Adrenal gland (tissue), 12 donors: ENCODE results near the gene HTRA3. TPM values are rescaled to one million over a fixed set of nuclear protein-coding genes. Genes with fewer than 3 reads are reported as not detected.
A peak's percentile ranks its signal among the peaks of the same experiment; 100 is the strongest.

ENCODE experiments used
- DNase-seq, 7 donors: peaks; one replicate each; pipeline ENCODE4 v3.0.0-alpha.2; 2019 to 2020
- H3K27ac ChIP-seq, 5 donors: fragments of 200-600 bp; sonication (generic) in 4 of 5; 1 replicate in 3 of 5; 2 replicates in 2 of 5; pipeline versions ENCODE4 v1.5.1 to v1.8.0; 2016 to 2020; ENCODE audit warnings: mild to moderate bottlenecking in 1 of 5
- H3K27me3 ChIP-seq: fragments of 200-600 bp; 2 replicates; pipeline ENCODE4 v1.8.0; 2021
- H3K36me3 ChIP-seq, 2 donors: fragments of 200-600 bp; replicated peaks in 1 of 2; 1 replicate in 1 of 2; 2 replicates in 1 of 2; pipeline versions ENCODE4 v1.5.1 to v1.8.0; 2018 to 2022
- H3K4me1 ChIP-seq, 2 donors: fragments of 200-600 bp; replicated peaks in 1 of 2; 1 replicate in 1 of 2; 2 replicates in 1 of 2; pipeline versions ENCODE4 v1.5.1 to v1.8.0; 2018 to 2021
- H3K4me3 ChIP-seq, 4 donors: fragments of 200-600 bp; sonication (generic) in 3 of 4; one replicate each; pipeline ENCODE4 v1.5.1; 2016 to 2018
- H3K9me3 ChIP-seq, 3 donors: fragments of 200-600 bp; sonication (generic) in 1 of 3; replicated peaks in 1 of 3; 1 replicate in 2 of 3; 2 replicates in 1 of 3; pipeline versions ENCODE4 v1.5.1 to v1.8.0; 2016 to 2021
- POLR2A ChIP-seq, 2 donors: fragments of 450-650 bp; IDR thresholded peaks; one replicate each; pipeline ENCODE4 v1.6.1; 2017; ENCODE audit warnings: antibody characterized with exemption in 2 of 2, mild to moderate bottlenecking in 2 of 2, moderate library complexity in 1 of 2
- WGBS, 4 donors: extraction: QIAGEN DNeasy Blood & Tissue Kit in 2 of 4; methylation state at CpG; one replicate each; pipeline versions ENCODE4 v1.1.5 to v1.1.7; 2013 to 2017; 5-methylcytosine and 5-hydroxymethylcytosine counted together
- intact Hi-C, 2 donors: fragments of 100-400 bp; cut with DNase I; formaldehyde crosslinking; loops; one replicate each; pipeline versions ENCODE4 v1.14.1 to v1.15.0; 2022 to 2023
- polyA plus RNA-seq, 3 donors: library from polyadenylated mRNA; stranded (reverse); fragments of 200-250 nt in 2 of 3; fragments of 350-450 nt in 1 of 3; fragmentation: Illumina TruSeq in 1 of 3; extraction: RNeasy Lipid Tissue Mini Kit (QIAGEN cat#74804) in 1 of 3; gene quantifications; one replicate each; pipeline ENCODE4 v1.2.3, GENCODE V29; 2013 to 2014
- total RNA-seq, 9 donors: library from RNA; depleted of rRNA in 4 of 9; stranded (reverse); fragments of >200 nt in 4 of 9; fragments of 120-200 nt in 1 of 9; fragmentation: NEBNext Ultra II Directional in 1 of 9; extraction: Animal tissue kit (Norgen Biotek cat#: 25700) in 1 of 9; gene quantifications; one replicate each; pipeline versions ENCODE4 v1.1.0 to v1.2.4, GENCODE V29; 2013 to 2023
- TF ChIP-seq, protein P1 (sequence below), 6 experiments: fragments of 450-650 bp in 4 of 6; fragments of 200-600 bp in 2 of 6; sonication (generic) in 1 of 6; IDR thresholded peaks; 1 replicate in 5 of 6; 2 replicates in 1 of 6; pipeline versions ENCODE4 v1.5.1 to v1.8.0; 2016 to 2021; ENCODE audit warnings: antibody characterized with exemption in 6 of 6, mild to moderate bottlenecking in 2 of 6, moderate library complexity in 1 of 6
- donor health status: healthy with polysubstance abuse.
- donor health status: Bipolar disorder and iron deficiency.
- donor health status: DM: yes; HTN: yes; CAD: no.
- donor health status: DM: no; HTN: no; CAD: no.
- donor health status: DM: no; HTN: no; CAD: no.
- donor health status: DM: yes; HTN: yes; CAD: no.

HTRA3 gene
- total and polyA plus RNA-seq, 12 donors: 1.6 to 14.0 (median 4.2) TPM

DNA sequence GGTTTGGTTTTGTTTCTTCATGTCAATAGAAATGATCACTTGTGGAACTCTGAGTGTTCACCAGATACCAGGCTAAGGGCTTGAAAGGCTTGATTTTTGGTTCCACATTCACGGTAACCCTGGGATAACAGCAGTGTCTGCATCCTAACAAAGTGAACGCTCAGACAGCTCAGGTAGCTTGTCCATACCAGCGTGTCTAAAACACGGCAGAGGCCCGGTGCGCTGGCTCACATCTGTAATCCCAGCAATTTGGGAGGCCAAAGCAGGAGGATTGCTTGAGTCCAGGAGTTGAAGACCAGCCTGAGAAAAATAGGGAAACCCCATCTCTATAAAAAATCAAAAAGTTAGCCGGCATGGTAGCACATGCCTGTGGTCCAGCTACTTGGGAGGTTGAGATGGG lies 49.0 kb downstream of the HTRA3 start:
- H3K4me3 ChIP-seq: no peak overlapping the region
- no peaks in the 10 kb centered on the region for H3K36me3 ChIP-seq
- H3K4me1 ChIP-seq: peaks cover 11 to 20% of the 10 kb centered on the region in 2 donors
- 92 to 99% (median 96%) methylated on average over 7 of the region's 7 CpGs for WGBS, 4 donors
- TF ChIP-seq, protein P1, sequence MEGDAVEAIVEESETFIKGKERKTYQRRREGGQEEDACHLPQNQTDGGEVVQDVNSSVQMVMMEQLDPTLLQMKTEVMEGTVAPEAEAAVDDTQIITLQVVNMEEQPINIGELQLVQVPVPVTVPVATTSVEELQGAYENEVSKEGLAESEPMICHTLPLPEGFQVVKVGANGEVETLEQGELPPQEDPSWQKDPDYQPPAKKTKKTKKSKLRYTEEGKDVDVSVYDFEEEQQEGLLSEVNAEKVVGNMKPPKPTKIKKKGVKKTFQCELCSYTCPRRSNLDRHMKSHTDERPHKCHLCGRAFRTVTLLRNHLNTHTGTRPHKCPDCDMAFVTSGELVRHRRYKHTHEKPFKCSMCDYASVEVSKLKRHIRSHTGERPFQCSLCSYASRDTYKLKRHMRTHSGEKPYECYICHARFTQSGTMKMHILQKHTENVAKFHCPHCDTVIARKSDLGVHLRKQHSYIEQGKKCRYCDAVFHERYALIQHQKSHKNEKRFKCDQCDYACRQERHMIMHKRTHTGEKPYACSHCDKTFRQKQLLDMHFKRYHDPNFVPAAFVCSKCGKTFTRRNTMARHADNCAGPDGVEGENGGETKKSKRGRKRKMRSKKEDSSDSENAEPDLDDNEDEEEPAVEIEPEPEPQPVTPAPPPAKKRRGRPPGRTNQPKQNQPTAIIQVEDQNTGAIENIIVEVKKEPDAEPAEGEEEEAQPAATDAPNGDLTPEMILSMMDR (IDR thresholded peaks at IDR 0.05): no peak
- TF ChIP-seq POLR2A (IDR thresholded peaks at IDR 0.05): no peak
- no peaks in the 10 kb centered on the region for H3K9me3 ChIP-seq
- H3K27ac ChIP-seq: no peak overlapping the region
- H3K27me3 ChIP-seq: no peaks in the 10 kb centered on the region
- peak in 3 of 7 donors; percentile 5 to 33 (median 13) for DNase-seq
- intact Hi-C loops: no loop called here

DNA sequence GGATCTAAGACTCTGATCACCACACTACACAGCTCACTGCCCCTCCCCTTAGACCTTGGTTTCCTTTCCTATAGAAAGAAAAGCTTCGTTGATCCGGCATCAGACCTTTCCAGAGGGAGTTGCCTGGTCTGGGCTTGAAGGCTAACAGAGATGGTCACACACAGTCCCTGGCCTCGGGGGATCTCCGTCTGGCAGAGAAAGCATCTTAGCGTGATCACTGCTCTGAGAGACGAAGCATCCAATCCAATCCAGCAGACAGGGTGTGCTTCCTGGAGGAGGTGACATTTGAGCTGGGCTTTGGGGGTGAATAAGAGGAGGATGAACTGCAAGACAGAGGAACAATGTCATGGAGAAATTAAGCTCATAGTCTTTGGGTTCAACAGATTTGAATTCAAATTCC lies 49.5 kb downstream of the HTRA3 start:
- DNase-seq: peak in 3 of 7 donors; percentile 4 to 25 (median 10)

DNA sequence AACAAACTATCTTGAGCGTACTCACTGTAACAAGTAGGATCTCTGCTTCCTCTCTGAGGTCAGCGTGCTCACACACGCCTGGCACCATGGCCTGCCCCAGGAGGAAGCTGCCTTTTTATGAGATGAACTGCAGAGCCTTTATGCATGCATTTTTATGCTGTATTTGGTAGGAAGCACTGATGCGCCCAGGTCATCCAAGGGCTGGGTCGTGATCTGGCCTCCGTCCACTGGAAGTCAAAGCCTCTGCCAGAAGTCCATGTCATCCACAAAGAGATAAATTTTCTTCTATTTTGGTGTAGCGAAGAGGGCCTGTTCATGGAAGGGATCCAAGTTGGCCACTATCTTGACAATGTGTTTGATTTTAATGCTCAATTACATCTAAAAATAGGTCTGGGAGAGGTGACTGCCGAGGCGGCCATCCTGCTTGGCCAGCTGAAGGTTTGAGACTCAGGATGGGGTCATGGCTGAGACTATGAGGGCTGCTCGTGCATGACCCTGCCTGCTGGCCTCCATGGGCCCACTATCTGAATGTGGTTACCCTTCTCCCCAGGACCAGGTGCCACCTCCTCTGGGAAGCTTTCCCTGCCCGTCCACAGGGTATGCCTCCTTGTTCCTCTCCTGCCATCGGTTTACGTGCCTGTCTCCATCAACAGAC lies 50.3 kb downstream of the HTRA3 start:
- WGBS, 4 donors: 22 to 57% (median 44%) methylated on average over 11 to 13 of the region's 13 CpGs
- Histone ChIP-seq H3K4me3 (no peak overlapping the region), H3K27ac (peak overlapping the region in 2 of 5 donors; percentile 60 to 71), H3K9me3 (no peaks in the 10 kb centered on the region), H3K27me3 (no peaks in the 10 kb centered on the region), H3K36me3 (no peaks in the 10 kb centered on the region), H3K4me1 (peaks cover 11 to 20% of the 10 kb centered on the region in 2 donors)
- intact Hi-C loops: no loop called here
- DNase-seq: peak; percentile 44 to 93 (median 78)
- TF ChIP-seq, protein P1 (IDR thresholded peaks at IDR 0.05): no peak
- TF ChIP-seq POLR2A (IDR thresholded peaks at IDR 0.05): no peak

More for the DNA sequence above, 49.5 kb downstream of the HTRA3 start:
- WGBS, 4 donors: 85 to 93% (median 88%) methylated on average over 6 of the region's 6 CpGs
- Histone ChIP-seq H3K9me3 (no peaks in the 10 kb centered on the region), H3K36me3 (no peaks in the 10 kb centered on the region), H3K27me3 (no peaks in the 10 kb centered on the region), H3K27ac (peak overlapping the region in 2 of 5 donors; percentile 16 to 52), H3K4me3 (no peak overlapping the region), H3K4me1 (peaks cover 11 to 20% of the 10 kb centered on the region in 2 donors)
- intact Hi-C loops: no loop called here
- no peak for TF ChIP-seq POLR2A (IDR thresholded peaks at IDR 0.05)
- TF ChIP-seq, protein P1 (IDR thresholded peaks at IDR 0.05): no peak

DNA sequence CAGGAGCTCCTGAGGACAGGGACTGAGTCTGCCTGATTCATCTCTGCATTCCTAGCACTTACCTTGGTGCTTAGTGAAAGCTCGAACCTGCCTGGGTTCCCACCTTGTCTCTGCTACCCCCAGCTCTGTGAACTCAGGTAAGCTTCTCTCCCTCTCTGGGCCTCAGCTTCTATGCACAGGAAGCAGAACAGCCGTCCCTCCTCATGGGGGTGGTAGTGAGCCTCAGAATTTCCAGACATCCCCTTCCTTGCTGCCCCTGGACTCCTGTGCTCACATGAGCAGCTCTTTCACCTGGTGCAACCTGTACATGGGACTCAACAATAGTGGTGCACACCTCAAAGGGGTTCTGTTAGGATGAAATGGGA lies 50.8 kb downstream of the HTRA3 start:
- intact Hi-C loops: no loop called here
- no peak overlapping the region for H3K4me3 ChIP-seq

More for the DNA sequence above, 50.8 kb downstream of the HTRA3 start:
- DNase-seq: peak in 3 of 7 donors; percentile 8 to 46 (median 13)
- Histone ChIP-seq H3K27ac (peak overlapping the region in 2 of 5 donors; percentile 60 to 71), H3K9me3 (no peaks in the 10 kb centered on the region), H3K27me3 (no peaks in the 10 kb centered on the region), H3K36me3 (no peaks in the 10 kb centered on the region), H3K4me1 (peaks cover 9 to 18% of the 10 kb centered on the region in 2 donors)
- WGBS, 4 donors: 73 to 94% (median 83%) methylated on average over 2 of the region's 2 CpGs
- no peak for TF ChIP-seq POLR2A (IDR thresholded peaks at IDR 0.05)
- TF ChIP-seq, protein P1 (IDR thresholded peaks at IDR 0.05): no peak
